CD4-positive, alpha-beta T cell treated with Interferon alpha-2 for 1 hour (primary cell): Measurements from ENCODE around the gene SENP8.

Experiments used
- DNase-seq, 2 donors: peaks; one replicate each; pipeline ENCODE4 v3.0.0-alpha.2; 2020 to 2022

Gene SENP8

DNA sequence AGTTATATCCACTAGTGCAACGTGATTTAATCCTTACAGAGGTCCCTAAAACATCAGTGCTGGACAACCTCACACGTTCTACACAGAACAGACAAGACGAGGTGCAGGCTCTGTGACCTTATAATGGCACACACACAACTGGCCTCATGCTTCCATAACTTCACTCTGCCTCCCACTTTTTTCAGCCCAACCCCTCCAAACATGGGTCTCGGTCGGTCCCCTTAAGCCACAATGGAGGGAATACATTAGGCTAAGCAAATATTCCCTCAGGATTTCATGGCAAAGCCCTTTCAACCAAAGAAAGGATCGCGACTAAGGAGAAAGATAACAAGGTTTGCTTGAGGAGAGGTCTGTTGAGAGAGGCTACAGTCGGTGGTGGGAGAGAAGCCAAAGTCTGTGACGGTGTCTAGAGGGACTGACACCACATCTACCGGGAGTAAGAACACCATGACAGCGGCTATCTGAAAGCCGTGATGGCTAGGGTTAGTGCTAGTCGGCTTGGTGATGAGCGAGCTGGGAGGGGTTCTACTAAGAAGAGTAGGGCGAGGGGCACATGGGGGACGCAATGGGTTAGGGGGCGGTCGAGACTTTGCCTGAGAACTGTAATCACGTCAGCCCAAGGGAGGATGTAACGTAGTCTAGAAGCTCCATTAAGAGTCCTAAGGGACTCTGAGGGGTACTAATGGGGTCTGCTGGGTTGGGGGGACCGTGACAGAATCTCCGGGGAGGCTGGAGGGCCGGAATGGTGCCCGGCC, 1.3 kb upstream of the SENP8 start:
- DNase-seq = no peak

DNA sequence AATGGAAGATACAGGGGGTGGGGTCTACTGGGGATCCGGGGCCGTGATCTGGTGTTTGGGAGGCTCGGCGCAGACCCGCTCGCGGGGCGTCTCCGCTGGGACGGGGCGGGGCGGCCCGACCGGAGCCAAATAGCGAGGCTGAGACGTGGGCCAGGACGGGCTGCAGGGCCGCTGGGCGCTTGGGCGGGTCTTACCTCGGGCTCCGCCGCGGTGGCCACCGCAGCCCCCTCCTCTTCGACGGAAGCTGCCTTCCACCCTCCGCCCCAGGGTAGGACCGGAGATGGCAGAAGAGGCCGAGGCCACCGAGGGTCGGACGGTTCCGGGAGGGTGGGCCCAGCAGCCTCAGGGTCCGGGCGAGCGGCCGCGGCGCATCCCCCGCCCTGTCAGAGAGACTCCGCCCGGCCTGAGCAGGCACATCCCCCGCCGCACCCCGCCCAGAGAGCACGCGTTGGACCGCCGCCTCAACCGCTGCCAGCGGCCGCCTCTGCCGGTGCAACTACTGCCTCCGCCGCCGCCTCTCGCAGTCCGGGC, 652 bp upstream of the SENP8 start:
- peak; percentile 64 to 69 for DNase-seq

DNA sequence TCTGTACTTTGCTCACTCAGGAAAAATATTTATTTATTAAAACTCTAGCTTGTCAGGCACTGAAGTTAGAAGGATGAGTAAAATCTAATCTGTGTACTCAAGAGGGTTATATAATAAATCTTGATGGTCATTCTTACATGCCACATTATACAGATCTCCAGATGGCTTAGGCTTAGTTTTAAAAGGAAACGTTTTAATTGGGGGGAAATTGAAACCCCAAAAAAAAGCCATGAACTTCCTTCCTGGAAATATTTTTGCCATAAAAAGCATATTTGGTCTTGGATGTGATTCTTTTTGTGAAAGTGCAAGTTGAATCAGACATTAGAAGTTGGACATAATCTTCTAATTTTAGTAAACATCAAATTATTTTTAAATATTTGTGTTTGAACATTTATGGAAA, 6.0 kb downstream of the SENP8 start:
- no peak for DNase-seq

DNA sequence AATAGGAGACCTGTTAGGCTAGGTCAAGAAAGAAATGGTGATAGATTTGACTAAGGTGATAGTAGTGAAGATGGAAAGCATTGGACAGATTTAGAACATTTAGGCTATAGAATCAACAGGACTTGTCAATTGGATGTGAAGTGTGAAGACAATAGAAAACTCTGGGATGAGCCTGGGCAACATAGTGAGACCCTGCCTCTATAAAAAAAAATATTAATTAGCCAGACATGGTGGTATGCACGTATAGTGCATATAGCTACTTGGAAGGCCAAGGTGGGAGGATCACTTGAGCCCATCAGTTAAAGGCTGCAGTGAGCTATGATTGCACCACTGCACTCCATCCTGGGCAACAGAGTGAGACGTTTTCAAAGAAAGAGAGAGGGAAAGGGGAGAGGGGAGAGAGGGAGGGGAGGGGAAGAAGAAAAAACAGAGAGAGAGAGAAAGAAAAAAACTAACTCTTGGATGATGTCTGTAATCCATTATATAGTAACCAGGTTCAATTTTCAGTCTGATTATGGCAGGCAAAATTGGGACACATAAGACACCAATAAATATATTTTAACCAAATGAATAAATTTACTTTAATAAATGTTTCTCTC, 9.6 kb downstream of the SENP8 start:
- DNase-seq = no peak

DNA sequence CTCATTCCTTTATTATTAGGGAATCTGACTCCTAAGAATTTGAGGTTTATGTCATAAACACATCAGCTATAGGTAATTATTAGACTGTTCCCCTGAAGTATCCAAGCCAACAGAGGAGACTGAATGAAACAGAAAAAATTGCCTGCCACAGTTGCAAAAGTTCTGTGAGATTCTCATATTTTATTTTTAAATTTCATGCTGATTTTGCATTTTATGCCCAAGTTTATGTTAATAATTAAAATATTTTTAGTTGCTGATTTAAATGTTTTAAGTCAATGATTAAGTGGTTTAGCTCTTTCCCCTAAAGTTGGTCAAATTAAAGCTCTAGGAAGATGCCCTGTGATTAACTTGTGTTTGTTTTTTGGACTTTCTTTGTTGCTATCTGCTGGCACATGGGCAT, 10.2 kb downstream of the SENP8 start:
- no peak for DNase-seq

DNA sequence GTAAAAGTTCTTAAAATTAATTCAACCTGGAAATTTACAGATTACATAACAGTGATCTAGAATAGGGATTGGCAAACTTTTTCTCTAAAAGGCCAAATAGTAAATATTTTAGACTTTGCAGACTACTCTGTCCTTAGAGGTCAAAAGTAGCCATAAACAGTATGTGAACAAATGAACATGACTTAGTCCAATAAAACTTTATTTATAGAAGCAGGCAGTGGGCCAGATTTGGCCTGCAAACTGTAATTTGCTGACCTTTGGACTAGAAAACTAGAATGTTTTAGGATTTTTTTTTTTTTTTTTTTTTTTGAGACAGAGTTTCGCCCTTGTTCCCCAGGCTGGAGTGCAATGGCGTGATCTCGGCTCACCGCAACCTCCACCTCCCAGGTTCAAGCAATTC, 12.1 kb downstream of the SENP8 start:
- no peak for DNase-seq

DNA sequence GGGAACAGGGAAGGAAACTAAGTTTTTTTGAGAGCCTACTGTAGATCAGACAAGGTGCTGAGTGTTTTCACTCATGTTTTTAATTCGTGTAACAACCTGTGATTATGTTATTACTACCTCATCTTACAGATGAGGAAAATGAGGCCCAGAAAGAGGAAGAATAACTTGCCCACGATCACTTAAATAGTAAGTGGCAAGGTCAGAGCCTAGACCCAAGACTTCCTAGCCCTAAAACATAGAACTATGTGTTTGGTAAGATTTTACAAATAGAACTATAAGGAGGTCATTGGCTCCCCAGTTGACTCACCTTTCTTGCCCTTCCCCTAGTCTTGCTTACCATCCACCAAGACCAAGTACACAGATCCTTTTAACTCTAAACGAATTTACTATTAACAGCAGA, 13.7 kb downstream of the SENP8 start:
- DNase-seq = no peak

DNA sequence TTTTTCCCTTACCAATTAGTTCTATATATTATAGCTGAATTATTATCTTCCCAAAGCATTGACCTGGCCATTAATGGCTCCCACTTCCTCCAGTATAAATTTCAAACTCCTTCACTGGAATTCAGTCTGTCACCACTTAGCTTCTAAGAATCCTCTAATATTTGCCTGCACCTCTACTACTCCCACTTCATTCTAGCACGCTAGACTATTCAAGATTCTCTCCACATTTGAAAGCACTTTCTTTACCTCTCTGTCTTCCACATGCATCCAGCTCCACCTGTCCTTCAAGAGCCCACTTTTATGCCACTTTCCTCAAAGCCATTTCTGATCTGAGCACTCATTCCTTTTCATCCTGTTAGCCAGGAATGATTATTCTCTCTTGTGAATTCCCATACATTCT, 15.0 kb downstream of the SENP8 start:
- DNase-seq = no peak

DNA sequence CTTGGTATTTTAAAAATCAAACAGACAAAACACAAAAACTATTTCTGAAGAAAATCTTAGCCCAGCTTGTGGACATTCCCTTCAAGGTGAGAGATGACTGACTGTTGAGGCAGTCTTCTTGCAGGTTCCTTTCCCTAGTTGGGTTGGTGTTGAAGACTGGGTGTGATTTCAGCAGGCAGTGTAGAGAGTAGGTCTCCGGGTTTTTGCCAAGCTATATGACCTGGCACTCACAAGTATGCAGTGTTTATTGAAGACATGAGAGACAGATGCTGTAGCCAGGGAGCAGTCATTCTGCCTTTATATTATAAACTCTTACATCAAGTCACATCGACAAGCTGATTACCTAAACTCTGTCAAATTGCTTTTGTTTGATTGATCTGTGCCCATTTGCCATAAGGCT, 17.5 kb downstream of the SENP8 start:
- no peak for DNase-seq

DNA sequence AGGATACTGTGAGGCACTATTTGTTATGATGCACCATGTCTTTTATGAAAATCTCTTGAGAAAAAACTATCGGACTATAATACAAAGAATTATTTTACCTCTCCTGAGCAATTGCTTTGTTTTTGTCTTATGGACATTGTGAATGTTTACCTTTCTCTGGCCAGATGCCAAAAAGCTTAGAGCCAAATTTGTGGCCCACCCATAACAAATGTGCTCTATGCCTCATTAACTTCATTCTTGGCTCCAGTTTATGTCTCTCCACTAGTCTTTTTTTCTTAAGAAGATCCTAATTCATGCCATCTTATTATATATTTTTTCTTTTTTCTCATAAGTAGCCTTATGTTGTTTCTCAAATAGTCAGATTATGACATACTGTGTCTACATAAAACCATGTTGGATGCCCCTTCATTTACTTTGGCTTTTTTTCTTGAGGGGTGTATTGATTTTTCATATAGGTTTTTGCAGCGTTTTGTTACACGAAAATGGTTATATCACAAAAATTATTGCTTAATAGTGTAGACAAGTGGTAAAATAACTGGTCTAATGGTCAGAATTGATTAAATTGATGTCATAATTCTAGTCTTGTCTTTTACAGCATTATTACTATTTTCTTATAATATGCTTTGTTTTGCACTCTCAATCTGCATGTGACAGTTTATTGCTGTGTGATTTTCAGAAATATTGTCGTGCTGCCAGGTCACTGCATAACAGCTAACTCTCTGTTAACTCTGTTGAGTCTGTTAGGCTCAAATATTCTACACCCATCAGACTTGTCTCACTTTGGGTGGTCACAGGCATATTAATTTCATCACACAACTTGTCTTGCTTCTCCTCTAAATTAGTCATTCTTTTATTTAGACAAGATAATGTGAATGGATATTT, 18.2 kb downstream of the SENP8 start:
- DNase-seq = no peak

DNA sequence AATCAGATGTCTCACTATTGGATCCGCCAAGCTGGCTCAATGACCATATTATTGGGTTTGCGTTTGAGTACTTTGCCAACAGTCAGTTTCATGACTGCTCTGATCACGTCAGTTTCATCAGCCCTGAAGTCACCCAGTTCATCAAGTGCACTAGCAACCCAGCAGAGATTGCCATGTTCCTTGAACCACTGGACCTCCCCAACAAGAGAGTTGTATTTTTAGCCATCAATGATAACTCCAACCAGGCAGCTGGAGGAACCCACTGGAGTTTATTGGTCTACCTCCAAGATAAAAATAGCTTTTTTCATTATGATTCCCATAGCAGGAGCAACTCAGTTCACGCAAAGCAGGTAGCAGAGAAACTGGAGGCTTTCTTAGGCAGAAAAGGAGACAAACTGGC, 21.5 kb downstream of the SENP8 start:
- DNase-seq = no peak

DNA sequence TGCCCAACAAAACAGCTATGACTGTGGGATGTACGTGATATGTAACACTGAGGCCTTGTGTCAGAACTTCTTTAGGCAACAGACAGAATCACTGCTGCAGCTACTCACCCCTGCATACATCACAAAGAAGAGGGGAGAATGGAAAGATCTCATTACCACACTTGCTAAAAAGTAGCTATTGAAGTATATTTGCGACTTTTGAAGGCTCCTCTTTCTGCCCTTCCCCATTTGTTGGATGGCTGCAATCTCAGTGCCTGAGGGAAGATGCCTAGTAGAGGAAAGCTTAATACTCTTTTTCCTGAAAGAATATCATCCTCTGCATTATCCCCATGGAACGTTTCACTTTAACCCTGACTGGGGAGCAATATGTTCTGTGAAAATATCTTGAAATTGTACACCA, 21.9 kb downstream of the SENP8 start:
- no peak for DNase-seq

DNA sequence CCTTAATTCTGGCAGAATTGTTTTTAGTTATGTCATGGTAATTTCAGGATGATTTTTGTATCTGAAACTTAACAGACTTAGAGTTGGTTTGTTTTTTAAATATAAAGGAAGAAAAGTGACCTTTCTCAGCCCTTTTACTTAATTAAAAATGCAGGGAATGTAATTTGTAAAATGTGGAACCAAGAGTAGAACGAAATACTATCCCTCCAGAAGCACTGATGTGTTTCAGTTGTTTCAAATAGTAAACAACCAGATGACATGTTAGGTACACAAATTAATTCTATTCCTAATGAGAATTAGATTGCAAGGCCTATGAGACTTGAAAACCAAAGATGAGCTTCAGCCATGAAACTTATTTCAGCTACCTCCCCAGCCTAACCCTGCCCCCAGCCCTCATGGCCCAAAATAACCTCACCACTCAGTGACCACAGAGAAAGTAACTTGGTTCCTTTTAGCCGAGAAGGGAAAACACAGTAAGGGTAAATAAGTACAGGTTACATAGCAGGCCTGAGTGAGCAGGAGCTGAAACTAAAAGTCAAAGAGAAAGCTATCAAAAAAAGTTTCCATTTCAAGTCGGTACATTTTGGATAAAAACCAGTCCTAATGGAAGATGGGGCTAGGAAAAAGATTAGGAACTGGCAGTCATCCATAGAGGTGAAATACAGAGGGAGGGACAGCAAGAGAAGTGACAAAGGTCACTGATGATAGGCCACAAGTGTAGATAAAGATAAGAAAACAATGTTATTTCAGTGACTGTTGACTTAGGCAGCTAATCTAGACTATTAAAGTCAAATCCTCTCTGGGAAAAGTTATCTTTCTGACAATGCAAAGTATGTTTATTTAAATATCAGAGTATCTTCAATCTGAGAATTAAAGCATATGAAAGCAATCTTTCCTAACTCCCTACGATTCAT, 23.2 kb downstream of the SENP8 start:
- no peak for DNase-seq

DNA sequence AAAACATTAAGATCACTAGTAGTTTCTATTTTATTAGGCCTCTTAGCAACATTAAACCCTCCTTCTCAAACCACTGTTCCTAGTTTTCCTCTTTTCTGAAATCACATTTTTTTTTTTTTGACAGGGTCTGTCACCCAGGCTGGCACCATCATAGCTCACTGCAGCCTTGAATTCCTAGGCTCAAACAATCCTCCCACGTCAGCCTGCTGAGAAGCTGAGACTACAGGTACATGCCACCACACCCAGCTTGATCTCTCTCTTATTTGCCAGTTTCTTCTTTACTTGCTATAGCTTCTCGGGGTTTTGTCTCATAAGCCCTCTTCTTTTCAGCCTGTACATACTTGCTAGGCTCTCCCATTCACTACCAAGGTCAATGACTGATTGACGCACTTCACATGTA, 28.0 kb downstream of the SENP8 start:
- no peak for DNase-seq

DNA sequence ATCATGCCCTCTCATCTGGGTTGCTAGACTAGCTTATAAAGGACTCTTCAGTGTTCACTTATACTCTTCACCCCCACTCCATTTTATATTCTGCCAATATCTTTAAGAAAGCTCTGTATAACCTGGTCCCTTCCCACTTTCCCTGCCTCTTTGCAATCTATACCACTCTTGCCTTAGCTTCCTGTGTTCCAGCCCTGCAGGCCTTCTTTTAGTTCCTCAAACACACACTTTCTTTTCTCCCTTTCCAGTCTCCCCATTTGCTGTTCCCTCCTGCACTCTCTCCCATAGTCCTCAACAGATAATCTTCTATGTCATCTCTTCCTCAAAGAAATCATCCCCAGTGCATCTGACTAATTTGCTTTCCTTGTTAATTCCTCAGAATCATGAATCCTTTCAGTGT, 28.7 kb downstream of the SENP8 start:
- no peak for DNase-seq

DNA sequence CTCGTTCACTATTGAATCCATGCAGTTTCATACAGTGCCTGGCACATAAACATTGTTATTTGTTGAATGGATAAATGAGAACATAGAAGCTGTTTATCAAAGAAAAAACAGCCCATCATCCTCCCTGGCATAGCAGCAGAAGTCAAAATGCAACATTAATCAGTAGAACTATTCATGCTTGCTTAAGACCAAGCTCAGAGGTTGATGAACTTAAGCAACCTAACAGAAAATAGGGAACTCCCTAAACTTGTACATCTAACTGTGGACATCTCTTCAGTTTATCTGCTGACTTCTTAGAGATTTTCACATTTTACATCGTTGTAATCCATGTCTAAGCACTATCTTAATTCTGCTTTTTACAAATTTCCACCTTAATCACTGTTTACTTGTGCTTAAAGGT, 29.2 kb downstream of the SENP8 start:
- DNase-seq = no peak

DNA sequence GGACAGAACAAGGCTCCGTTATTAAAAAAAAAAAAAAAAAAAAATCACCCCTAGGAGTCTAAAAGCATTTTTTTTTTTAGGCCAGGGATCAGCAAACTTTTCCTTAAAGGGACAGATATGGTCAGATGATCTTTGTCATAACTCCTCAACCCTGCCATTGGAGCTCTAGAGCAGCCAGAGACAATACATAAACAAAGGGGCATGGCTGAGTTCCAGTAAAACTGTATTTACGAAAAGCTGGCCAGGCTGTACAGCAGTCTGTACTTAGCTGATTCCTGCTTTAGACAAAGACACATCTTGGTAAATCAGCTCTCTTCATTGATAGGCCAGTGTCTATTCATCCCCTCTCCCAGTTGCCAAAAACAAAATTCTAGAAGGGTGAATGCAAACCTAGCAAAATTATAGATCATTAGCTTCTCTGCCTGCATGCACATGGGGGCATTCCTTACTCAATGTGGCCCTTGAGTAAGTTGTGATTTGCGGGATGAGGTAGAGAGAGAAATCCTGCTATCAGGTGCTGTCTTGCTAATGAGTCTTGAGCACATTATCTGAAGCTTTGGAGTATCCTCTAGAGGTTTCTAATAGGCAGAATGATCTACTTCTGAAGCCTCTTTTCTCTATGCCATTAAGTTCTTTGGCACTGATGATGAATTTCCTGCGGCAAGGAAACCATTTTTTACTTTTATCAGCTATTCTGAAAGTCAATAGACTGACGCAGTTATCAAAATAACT, 35.2 kb downstream of the SENP8 start:
- no peak for DNase-seq

DNA sequence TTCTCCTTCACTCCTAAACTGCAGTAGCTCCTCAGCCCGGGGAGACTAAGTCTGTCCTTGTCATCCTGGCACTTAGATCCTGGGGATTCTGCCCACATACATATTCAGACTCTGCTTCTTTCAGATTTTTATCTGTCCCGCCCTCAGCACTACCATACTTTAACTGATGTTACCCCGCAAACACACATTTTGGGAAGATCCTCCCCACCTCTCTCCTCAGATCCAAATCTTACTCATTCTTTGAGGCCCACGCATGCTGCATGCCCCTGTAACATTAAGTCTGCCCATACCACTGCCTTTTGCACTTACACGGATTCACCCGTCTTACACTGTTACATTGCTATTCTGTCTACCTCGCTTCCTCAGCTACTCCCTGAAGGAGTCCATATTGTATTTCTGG, 36.1 kb downstream of the SENP8 start:
- no peak for DNase-seq

DNA sequence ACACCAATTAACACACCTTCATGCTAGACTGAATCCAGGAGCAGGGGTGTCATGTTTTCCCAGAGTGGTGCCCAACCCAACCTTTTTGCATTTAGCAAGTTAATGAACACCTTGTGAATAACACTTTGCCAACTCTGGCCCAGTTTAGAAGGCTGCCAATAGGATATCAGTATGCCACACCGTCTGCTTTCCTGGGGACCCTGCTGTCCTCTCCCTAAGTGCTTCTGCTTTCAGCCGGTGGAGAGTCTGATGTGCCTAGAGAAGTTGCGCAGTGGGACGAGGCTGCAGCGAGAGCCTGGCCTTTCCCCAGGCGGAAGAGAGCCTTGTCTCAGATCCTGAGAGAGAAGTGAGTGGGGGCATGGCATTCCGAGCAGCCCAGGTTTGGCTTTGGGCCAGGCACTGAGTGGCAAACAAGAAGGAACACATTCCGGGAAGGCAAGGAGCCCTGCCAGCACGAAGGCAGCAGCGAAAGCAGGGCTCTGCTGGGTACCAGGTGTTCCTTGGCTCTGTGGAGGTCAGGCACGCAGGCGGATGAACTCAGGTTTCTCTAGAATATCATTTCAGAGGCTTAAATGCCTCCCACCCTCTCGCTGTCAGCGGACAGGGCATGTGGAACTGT, 36.9 kb downstream of the SENP8 start:
- no peak for DNase-seq

DNA sequence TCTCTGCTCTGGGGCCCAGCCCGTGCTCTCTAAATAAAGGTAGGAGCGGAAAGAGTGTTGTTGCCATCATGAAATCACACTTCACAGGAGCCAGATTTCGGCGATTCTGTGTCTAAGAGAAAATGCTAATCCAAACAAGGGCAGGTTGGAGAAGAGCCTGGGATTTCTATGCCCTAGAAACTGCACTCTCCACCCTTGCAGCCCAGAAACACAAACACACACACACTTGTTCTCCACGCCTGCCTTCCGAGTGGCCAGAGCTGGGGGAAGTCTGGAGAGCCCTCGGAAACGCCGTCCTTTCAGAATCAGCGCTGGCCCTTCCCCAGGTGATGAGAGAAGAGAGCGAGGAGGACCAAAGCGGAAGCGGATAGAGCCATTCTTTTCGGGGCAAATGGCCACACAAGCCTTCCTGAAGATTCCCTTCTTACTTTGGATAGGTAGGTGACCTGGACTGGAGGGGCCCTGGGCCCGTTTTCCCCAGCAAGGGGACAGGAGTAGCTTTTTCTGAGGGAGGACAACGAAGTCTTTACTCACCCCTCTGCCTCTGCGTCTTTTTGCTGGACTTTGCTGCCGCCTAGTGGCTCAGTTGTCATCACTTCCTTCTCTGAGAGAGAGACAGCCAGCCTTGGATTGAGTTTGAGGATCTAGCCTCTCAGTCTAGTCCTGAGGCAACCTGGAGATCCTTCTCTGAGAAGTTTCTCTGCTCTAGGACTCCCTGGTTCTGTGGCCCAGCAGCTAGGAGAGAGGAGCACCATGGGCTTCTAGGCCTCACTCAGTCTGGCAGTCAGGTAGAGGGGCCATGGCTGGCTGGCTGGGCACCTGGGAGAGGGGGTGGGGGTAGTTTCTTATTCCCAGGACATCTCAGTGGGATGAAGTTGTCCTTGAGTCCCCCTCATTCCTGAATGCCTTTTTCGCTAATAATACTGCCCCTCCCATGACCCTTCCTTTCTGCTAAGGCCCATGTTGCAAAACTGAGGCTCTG, 37.7 kb downstream of the SENP8 start:
- DNase-seq = peak; percentile 72 to 80
